OCI-LY7 (cell line): ENCODE measurements around the gene MCTP2.

Source experiments
- CTCF ChIP-seq: fragments of 200-600 bp; sonication (generic); conservative IDR thresholded peaks from 2 replicates; pipeline ENCODE4 v1.5.1; 2014; ENCODE audit warnings: mild to moderate bottlenecking, antibody characterized with exemption, low read length, moderate library complexity, mixed read lengths
- EZH2phosphoT487 ChIP-seq: fragments of 200-600 bp; sonication (generic); IDR thresholded peaks from 2 replicates; pipeline ENCODE4 v1.6.1; 2018; ENCODE audit warnings: low read depth, borderline replicate concordance, mild to moderate bottlenecking, mixed run types, antibody characterized with exemption, low read length, moderate library complexity, mixed read lengths

- TF ChIP-seq CTCF (no peak), EZH2phosphoT487 (no peak)
These were observed 119.7 kb downstream of the MCTP2 start for GRCh38 chr15:94351031-94351535.
